Progenitor cell of endocrine pancreas (in vitro differentiated cells): ENCODE results near the gene APOBEC3B. TPM values are rescaled to one million over a fixed set of nuclear protein-coding genes. Genes with fewer than 3 reads are reported as not detected.

Experiments
- DNase-seq: peaks from one replicate; pipeline ENCODE4 v3.0.0; 2021; ENCODE audit warnings: low spot score; ENCODE audit not compliant: unreplicated experiment
- H3K27ac Mint-ChIP-seq: 2 replicates; pipeline ENCODE4 v1.8.0; 2021; ENCODE audit warnings: mild to moderate bottlenecking, moderate library complexity, mixed read lengths
- H3K27me3 Mint-ChIP-seq: 2 replicates; pipeline ENCODE4 v1.8.0; 2021; ENCODE audit warnings: mixed read lengths
- H3K36me3 Mint-ChIP-seq: 2 replicates; pipeline ENCODE4 v1.8.0; 2022; ENCODE audit warnings: mixed read lengths; ENCODE audit not compliant: insufficient read depth
- H3K4me1 Mint-ChIP-seq: 2 replicates; pipeline ENCODE4 v1.8.0; 2021; ENCODE audit warnings: low read depth, mixed read lengths
- H3K4me3 Mint-ChIP-seq: 2 replicates; pipeline ENCODE4 v1.8.0; 2021; ENCODE audit warnings: low read depth, mild to moderate bottlenecking, moderate library complexity, mixed read lengths
- H3K9me3 Mint-ChIP-seq: 2 replicates; pipeline ENCODE4 v1.8.0; 2021; ENCODE audit warnings: low read depth, mixed read lengths
- CTCF ChIP-seq: fragments of 200-600 bp; sonication (generic); IDR thresholded peaks from one replicate; pipeline ENCODE4 v1.5.0; 2021; ENCODE audit warnings: antibody characterized with exemption, mild to moderate bottlenecking; ENCODE audit not compliant: unreplicated experiment
- total RNA-seq: library from RNA; stranded (reverse); gene quantifications from 2 replicates; pipeline ENCODE4 v1.2.1, GENCODE V29; 2021

Gene APOBEC3B
- total RNA-seq, 1 donor from 2014 or later = 10.1 TPM

- Mint-ChIP-seq H3K4me1 (peaks cover 2% of the 10 kb centered on the region), H3K27ac (no peak overlapping the region), H3K36me3 (no peaks in the 10 kb centered on the region), H3K27me3 (peaks cover 42% of the 10 kb centered on the region), H3K4me3 (no peak overlapping the region), H3K9me3 (no peaks in the 10 kb centered on the region)
- no peak for DNase-seq
- TF ChIP-seq CTCF = no peak
Observed at GRCh38 chr22:38947321-38948140, 34.6 kb upstream of the APOBEC3B start.

DNA sequence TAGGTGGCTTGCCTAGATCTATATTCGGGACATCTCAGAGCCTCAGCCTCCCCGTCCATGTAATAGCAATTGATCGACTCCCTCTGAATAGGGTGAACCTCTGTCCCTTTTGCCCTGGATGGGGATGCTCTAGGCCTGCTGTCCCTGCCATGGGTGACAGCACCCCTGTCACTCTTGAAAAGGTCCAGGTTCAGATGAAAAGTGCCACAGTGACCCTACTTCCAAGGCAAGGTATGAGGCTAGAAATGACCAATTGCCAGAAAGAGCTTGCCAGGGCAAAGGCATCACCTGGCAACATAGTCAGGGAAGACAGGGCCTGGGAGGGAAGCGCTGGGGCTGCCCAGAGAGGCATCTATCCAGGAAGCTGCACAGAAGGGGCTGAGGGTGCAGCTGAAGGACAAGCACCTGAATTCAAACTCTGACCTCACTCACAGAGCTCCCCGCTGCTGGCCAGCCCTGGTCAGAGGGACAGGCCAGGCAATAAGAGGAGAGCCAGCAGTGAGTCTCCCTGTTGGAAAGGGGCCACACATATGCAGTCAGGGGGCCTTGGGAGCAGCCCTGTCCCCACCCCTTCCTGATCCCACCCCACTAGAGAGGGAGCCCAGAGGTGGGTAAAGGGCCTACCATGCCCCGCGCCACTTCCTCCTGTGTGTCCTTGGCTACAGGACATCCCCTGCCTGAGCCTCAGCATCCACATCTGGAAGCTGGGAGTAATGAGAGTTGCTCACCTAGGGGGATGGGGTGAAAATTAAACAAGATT lies 33.8 kb upstream of the APOBEC3B start:
- H3K36me3 Mint-ChIP-seq = no peaks in the 10 kb centered on the region
- peaks cover 2% of the 10 kb centered on the region for H3K4me1 Mint-ChIP-seq
- no peak overlapping the region for H3K27ac Mint-ChIP-seq
- no peak for DNase-seq
- no peak overlapping the region for H3K4me3 Mint-ChIP-seq
- H3K9me3 Mint-ChIP-seq = no peaks in the 10 kb centered on the region
- peaks cover 41% of the 10 kb centered on the region for H3K27me3 Mint-ChIP-seq
- TF ChIP-seq CTCF = no peak

DNA sequence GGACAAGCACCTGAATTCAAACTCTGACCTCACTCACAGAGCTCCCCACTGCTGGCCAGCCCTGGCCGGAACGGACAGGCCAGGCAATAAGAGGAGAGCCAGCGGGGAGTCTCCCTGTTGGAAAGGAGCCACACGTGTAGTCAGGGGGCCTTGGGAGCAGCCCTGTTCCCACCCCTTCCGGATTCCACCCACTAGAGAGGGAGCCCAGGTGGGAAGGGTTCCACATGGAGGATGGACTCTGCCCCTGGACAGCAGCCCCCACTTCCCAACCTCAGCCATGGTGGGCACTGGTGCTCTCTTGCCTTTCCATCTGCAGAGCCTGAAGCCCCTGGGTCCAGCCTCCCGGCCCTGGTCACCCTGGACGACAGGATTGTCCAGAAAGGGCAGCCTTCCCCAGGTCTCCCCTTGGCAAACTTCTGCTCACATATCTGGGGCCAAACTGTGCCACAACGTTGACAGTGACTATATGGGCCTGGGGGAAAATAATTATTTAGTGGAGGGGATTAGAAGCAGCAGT lies 32.2 kb upstream of the APOBEC3B start:
- no peak for TF ChIP-seq CTCF
- Mint-ChIP-seq H3K36me3 (no peaks in the 10 kb centered on the region), H3K27ac (no peak overlapping the region), H3K27me3 (peaks cover 41% of the 10 kb centered on the region), H3K9me3 (no peaks in the 10 kb centered on the region), H3K4me3 (no peak overlapping the region), H3K4me1 (peaks cover 4% of the 10 kb centered on the region)
- DNase-seq = no peak

GRCh38 chr22:38950527-38951295 lies 31.4 kb upstream of the APOBEC3B start:
- H3K4me1 Mint-ChIP-seq = peaks cover 7% of the 10 kb centered on the region
- H3K27me3 Mint-ChIP-seq = peaks cover 38% of the 10 kb centered on the region
- H3K36me3 Mint-ChIP-seq = no peaks in the 10 kb centered on the region
- H3K4me3 Mint-ChIP-seq = no peak overlapping the region
- DNase-seq = no peak
- TF ChIP-seq CTCF = peak; percentile 23
- no peak overlapping the region for H3K27ac Mint-ChIP-seq
- H3K9me3 Mint-ChIP-seq = no peaks in the 10 kb centered on the region

- peaks cover 7% of the 10 kb centered on the region for H3K4me1 Mint-ChIP-seq
Observed at GRCh38 chr22:38951734-38952133, 30.4 kb upstream of the APOBEC3B start.

More at GRCh38 chr22:38951734-38952133, 30.4 kb upstream of the APOBEC3B start:
- no peak for TF ChIP-seq CTCF
- no peak for DNase-seq
- no peaks in the 10 kb centered on the region for H3K9me3 Mint-ChIP-seq
- H3K27ac Mint-ChIP-seq = no peak overlapping the region
- H3K27me3 Mint-ChIP-seq = peaks cover 34% of the 10 kb centered on the region
- H3K36me3 Mint-ChIP-seq = no peaks in the 10 kb centered on the region
- no peak overlapping the region for H3K4me3 Mint-ChIP-seq
